NOMO-1 treated with DMSO at 0.1 percent for 48 hours (cell line): Measurements from ENCODE around the gene MAGI3.
"Not testable (repeated sequence)": the region's sequence is repeated elsewhere in the genome, so short reads cannot be mapped to it uniquely, and the experiment has no call there.

Source experiments
- DNase-seq: peaks from one replicate; lab custom pipeline; 2025; ENCODE audit not compliant: unreplicated experiment; lab: John Stamatoyannopoulos, UW

The MAGI3 gene

GRCh38 chr1:113439277-113439670 is 49.0 kb downstream of the MAGI3 start:
- no peak for DNase-seq

DNA sequence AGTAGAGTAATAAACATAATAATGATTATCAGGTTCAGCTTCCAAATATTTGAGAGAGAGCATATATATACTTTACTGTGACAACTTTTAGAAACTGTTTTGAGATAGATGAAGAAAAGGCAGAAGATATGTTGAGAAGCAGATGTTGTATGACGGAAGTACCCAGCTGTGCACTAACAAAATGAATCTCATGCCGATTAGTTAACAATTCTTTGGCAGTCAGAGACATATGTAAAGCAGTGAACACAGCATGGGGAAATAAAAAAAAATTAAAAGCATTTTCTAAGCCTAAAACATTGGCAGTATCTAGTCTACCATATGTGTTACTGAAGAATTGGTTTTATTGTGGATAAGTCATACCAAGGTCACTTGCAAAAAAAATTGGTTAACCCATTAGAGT is 51.8 kb downstream of the MAGI3 start:
- no peak for DNase-seq

GRCh38 chr1:113444857-113445256 is 54.5 kb downstream of the MAGI3 start:
- no peak for DNase-seq

GRCh38 chr1:113451710-113452109 is 61.4 kb downstream of the MAGI3 start:
- DNase-seq, result no peak

- no peak for DNase-seq
Observed at GRCh38 chr1:113452921-113453770, 62.8 kb downstream of the MAGI3 start.

DNA sequence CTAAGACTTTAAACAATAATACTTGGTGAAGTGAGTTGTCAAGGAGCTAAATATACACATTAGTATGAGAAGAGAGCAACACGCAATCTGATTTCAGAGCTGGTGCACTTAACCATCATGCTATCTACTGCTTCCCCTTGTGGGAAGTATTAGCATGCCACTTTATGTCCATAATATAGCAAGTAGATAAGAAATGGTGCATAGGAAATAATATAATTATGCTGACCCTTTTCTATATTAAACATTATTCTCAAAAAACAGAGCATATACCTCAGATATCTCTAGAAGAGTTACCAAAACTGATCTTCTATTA is 63.4 kb downstream of the MAGI3 start:
- DNase-seq, result no peak

DNA sequence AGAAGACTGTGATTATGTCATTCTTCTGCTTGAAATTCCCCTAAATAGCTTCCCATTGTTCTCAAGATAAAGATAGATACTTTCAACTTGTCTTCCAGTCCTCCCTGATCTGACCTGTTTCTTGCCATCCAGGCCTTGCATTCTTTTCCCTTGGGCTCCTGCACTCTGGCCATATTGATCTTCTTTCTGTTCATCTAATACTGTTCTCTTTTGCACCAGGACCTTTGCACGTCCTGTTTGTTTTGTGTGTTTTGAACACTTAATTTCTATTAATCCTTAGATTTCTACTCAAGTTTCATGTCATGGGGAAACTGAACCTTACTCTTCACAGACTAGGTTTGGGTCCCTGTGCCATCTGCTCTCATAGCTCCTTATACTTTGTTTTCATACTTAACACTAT is 65.1 kb downstream of the MAGI3 start:
- no peak for DNase-seq

DNA sequence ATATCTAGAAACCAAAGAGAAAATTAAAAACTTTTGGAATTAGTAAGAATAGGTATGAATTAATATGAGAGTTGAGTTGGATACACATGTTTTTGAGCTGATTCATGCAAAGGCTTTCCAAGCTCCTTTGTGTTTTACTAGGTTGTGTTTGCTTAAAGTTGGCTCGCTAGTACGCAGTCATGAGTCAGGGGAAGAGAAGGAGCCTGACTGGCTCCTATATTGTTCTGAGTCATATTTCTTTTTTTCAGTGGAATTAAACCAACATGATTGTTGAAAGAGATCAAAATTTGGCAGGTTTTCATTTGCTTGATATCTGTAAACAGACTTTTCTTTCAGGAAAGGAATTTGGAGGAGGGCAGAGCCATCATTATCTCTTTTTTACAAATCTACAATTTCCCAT is 66.7 kb downstream of the MAGI3 start:
- no peak for DNase-seq

DNA sequence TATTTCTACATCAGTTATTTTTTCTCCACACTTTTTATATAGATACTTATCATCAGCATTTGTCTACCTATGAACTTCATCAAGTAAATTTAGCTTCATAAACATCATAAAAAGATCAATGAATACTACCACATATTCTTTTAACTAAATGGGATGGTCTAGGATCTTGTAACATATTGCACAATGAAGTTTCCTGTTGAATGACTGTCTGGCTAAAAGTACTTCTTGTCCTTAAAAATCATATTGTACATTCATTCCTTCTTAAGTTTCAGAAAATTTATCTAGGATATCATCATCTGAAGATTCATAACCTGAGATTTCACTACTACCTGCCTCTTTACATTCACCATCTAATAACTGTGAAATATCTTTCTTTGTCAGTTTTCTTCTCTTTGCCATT is 69.0 kb downstream of the MAGI3 start:
- no peak for DNase-seq

DNA sequence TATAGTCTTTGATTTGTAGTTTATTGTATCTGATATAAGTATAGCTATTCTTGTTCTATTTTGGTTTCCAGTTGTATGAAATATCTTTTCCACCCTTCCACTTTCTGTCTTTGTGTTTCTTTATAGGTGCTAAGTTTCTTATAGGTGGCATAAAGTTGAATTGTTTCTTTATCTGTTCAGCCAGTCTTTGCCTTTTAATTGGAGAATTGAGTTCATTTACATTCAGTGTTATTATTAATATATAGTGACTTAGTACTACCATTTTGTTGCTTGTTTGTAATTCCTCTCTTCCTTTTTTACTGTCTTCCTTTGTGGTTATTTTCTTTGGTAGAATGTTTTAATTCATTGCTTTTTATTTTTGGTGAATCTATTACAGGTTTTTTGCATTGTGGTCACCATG is 77.7 kb downstream of the MAGI3 start:
- DNase-seq, result no peak

- DNase-seq, result not testable (repeated sequence)
Observed at GRCh38 chr1:113478427-113479195, 88.3 kb downstream of the MAGI3 start.

DNA sequence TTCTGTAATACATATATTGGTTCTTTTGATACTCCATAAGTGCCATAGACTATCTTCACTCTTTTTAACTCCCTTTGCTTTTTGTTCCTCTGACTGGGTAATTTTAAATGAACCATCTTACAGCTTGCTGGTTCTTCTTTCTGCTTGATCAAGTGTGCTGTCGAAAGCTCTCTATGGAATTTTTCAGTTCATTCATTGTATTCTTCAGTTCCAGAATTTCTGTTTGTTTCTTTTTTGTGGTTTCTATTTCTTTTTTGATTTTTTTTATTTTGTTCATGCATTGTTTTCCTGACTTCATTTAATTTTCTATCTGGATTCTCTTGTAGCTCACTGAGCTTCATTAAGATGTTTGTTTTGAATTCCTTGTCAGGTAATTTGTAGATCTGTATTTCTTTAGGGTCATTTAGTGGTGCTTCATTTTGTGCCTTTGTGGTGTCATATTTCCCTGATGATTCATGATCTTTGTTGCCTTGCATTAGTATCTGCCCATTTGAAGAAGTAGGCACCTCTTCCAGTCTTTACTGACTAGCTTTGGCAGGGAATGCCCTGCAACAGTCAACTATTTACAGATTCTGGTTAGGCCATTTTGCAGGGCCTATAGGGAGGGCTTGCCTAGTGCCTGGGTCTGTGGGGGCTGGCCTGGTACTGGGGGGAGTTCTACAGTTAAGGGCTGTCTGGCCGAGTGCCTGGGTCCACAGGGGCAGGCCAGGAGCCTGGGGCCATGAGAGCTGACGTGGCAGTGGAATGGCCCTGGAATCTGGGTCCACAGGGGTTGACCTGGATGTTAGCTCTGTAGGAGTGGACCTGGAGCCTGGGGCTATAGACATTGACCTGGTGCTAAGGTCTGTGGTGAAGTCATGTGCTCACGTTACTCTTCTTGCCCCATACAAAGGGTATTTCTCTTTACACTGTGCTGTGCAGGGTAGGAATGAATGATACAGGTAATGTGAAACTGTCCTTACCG is 89.7 kb downstream of the MAGI3 start:
- no peak for DNase-seq

DNA sequence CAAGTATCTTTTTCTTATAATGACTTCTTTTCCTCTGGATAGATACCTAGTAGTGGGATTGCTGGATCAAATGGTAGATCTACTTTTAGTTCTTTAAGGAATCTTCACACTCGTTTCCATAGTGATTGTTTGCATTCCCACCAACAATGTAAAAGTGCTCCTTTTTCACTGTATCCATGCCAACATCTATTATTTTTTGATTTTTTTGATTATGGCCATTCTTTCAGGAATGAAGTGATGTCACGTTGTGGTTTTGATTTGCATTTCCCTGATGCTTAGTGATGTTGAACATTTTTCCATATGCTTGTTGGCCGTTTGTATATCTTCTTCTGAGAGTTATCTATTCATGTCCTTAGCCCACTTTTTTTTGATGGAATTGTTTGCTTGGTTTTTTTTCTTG is 94.8 kb downstream of the MAGI3 start:
- DNase-seq, result not testable (repeated sequence)

DNA sequence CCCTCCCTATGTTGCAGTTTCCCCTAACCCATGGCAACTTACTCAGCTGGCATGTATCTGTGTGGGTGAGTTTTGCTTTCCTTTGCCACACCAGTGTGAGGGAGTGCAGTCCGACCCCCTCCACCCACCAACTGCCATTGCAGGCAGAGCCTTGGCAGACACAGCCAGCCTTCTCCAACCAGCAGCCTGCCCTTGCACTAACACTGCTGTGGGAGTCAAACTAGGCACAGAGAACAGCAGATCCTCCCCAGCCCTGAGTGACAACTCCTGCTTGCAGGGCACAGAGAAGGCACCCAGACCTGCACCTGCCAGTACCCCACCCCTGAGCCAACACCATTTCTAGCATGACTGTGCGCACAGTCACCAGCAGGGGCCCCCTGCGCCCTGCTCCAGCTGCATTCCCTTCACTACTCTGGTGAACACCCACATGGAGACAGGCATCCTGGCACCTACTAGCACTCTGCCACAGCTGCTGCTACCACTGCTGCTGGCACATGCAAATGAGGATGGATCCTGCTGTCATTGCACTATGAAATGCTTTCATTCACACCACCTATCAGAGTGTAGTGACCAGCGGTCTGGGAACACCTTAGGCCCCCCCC is 98.4 kb downstream of the MAGI3 start:
- DNase-seq, result no peak

- no peak for DNase-seq
Observed at GRCh38 chr1:113490384-113490783, 100.1 kb downstream of the MAGI3 start.

- no peak for DNase-seq
Observed at GRCh38 chr1:113493533-113493932, 103.2 kb downstream of the MAGI3 start.

DNA sequence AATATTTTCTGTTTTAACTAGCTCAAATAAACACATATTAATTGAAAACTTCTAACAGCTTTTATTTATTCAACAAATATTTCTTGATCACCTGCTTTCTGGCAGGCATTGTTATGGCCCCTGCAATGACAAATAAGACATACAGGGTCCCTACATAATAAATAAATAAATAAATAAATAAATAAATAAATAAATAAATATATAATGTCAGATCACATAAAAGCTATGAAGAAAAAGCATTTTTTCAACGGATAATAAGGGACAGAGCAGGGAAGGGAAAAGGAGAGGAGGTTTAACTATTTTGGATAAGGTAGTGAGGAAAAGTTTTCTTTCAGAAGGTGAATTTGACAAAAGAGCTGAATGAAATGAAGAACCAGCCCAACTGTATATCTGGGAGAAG is 115.0 kb downstream of the MAGI3 start:
- no peak for DNase-seq

DNA sequence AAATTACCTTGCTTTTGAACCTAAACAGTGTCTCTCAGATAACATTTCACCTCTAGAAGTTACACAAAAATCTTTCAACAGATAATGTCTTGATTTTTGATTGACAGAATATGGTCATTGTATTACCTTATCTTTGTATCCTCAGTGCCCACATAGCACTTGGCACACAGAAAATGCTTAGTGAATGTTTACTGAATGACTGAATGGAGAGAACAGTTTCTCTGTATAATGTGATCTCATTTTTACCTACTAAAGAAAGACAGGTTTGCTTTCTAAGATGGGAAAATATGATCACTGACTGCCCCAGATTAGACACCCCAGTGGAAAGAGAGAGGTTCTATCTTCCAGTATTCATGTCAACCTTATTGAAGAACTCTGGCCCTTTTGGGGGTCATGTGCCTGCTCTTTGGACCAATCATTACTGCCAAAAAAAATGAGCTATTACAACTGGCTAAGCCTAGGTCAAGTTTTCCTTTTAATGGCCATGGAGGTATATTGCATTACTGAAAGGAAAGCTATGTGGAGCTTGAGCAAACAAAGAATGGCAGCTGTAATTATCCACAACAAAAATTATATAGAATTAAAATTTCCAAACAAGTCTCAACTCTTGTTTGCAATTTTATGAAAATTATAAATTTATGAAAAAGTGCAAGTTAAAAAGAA is 117.4 kb downstream of the MAGI3 start:
- DNase-seq, result no peak

GRCh38 chr1:113508364-113509164 is 118.2 kb downstream of the MAGI3 start:
- no peak for DNase-seq

GRCh38 chr1:113509766-113510165 is 119.5 kb downstream of the MAGI3 start:
- DNase-seq, result not testable (repeated sequence)
